Central memory CD8-positive, alpha-beta T cell (primary cell): Measurements from ENCODE around the gene CAP2.
"Not testable (repeated sequence)": the region's sequence is repeated elsewhere in the genome, so short reads cannot be mapped to it uniquely, and the experiment has no call there.

ENCODE experiments used
- ATAC-seq: fragments of 150-1000 bp; cut with Tn5 transposase; replicated peaks from 2 replicates; pipeline ENCODE4 v1.10.0; 2022; ENCODE audit warnings: mild to moderate bottlenecking, moderate FRiP score, moderate number of reproducible peaks; ENCODE audit not compliant: poor library complexity, severe bottlenecking; ENCODE audit errors: extremely low read depth
- DNase-seq, 2 donors: peaks; one replicate each; pipeline ENCODE4 v3.0.0; 2021; ENCODE audit warnings: low spot score in 2 of 2
- H3K27ac Mint-ChIP-seq: one replicate; pipeline ENCODE4 v1.8.0; 2022; ENCODE audit warnings: low read depth, mild to moderate bottlenecking, moderate library complexity, mixed read lengths
- H3K27me3 Mint-ChIP-seq: one replicate; pipeline ENCODE4 v1.8.0; 2022; ENCODE audit warnings: mixed read lengths
- H3K36me3 Mint-ChIP-seq: one replicate; pipeline ENCODE4 v1.8.0; 2022; ENCODE audit warnings: mild to moderate bottlenecking, moderate library complexity, mixed read lengths; ENCODE audit not compliant: insufficient read depth
- H3K4me1 Mint-ChIP-seq: one replicate; pipeline ENCODE4 v1.8.0; 2022; ENCODE audit warnings: mixed read lengths
- H3K4me3 Mint-ChIP-seq: one replicate; pipeline ENCODE4 v1.8.0; 2022; ENCODE audit warnings: mild to moderate bottlenecking, moderate library complexity, mixed read lengths
- H3K9me3 Mint-ChIP-seq: one replicate; pipeline ENCODE4 v1.8.0; 2022; ENCODE audit warnings: mixed read lengths

CAP2 gene

DNA sequence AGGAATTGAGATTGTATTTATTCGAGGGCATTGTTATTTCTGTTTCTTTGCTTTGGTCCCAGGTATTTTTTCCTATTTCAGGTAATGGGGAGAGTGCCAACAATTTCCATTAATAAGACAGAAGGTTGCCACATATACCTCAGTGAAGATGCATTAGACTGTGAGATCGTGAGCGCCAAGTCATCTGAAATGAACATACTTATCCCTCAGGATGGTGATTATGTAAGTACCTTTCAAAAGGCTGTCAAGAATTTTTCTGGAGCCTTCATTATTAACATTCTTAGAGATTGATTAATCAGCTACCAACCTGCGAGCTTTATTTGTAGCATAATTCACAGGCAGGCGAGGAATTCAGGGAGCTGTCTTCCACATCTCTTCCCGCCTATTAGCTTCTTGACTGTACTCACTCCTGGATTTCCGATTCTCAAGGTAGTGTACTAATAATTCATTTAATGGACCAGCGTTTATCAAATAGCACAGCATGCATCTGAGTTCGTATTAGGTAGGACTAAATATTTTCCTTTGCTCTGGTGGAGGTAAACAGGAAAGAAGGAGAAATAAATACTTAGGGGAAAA is 158.1 kb downstream of the CAP2 start:
- H3K9me3 Mint-ChIP-seq, result no peaks in the 10 kb centered on the region
- no peak for ATAC-seq
- no peaks in the 10 kb centered on the region for H3K36me3 Mint-ChIP-seq
- H3K4me1 Mint-ChIP-seq, result no peaks in the 10 kb centered on the region
- H3K27me3 Mint-ChIP-seq, result peaks cover 80% of the 10 kb centered on the region
- no peak overlapping the region for H3K27ac Mint-ChIP-seq
- DNase-seq, result no peak
- H3K4me3 Mint-ChIP-seq, result no peak overlapping the region

DNA sequence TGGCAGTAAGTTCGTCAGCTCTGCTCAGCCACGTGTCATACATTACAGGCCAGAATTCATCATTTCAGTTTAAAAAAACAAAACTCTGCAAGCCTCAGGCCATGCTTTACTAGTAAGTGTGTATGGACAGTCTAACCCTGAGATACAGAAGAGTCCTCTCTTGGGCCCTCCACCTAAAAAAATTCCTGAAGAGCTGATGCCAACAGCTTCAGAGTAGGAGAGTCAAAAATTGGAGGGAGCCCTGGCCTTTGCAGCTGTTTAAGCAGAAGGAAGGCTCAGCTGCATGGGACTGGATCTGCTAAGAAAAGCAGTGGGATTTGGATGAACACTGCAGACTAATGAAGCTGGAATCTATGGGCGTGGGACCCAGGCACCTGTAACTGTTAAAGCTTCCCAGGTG is 159.5 kb downstream of the CAP2 start:
- no peak overlapping the region for H3K4me3 Mint-ChIP-seq
- no peak overlapping the region for H3K27ac Mint-ChIP-seq
- no peaks in the 10 kb centered on the region for H3K36me3 Mint-ChIP-seq
- no peaks in the 10 kb centered on the region for H3K9me3 Mint-ChIP-seq
- ATAC-seq (no peak), DNase-seq (no peak)
- peaks cover 68% of the 10 kb centered on the region for H3K27me3 Mint-ChIP-seq
- no peaks in the 10 kb centered on the region for H3K4me1 Mint-ChIP-seq

DNA sequence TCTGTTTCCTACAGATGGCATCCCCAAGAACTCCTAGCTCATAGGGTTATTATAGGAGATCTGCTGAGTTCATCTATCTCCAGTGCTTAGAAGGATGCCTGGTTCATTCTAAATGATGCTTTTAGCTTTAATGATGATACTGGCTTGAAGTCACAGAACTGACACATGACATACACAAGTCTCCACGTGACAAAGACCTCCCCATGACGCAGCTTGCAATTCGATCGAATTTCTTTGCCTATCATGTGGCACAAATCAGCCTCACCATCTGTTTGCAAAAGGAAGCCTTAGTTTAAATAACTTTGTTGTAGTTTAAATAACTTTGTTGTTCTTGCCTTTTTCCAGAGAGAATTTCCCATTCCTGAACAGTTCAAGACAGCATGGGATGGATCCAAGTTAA is 162.6 kb downstream of the CAP2 start:
- no peak for DNase-seq
- H3K9me3 Mint-ChIP-seq, result no peaks in the 10 kb centered on the region
- no peak overlapping the region for H3K27ac Mint-ChIP-seq

DNA sequence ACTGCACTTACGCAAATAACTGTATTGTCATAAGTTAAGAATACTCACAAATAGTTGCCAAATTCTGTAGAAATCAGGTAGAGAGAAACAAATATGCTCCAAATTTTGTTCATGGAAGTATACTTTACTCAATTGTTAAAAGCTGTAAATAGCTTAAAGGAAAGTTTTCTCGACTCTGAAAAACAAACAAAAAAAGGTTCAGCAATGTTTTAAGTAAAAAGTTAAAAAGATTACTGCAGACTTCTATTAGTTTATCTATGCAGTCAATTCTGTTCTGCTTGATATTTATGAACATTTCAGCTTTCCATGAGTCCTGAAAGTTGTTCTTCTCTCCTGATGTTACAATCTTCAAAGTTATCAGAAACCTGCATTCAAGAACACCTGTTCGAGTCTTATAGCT is 169.2 kb downstream of the CAP2 start:
- Mint-ChIP-seq H3K4me3 (no peak overlapping the region), H3K9me3 (no peaks in the 10 kb centered on the region), H3K27ac (no peak overlapping the region), H3K36me3 (no peaks in the 10 kb centered on the region), H3K27me3 (no peaks in the 10 kb centered on the region), H3K4me1 (no peaks in the 10 kb centered on the region)
- ATAC-seq (no peak), DNase-seq (no peak)

More for the DNA sequence above, 162.6 kb downstream of the CAP2 start:
- H3K36me3 Mint-ChIP-seq, result no peaks in the 10 kb centered on the region
- ATAC-seq, result no peak
- H3K27me3 Mint-ChIP-seq, result peaks cover 52% of the 10 kb centered on the region
- no peak overlapping the region for H3K4me3 Mint-ChIP-seq
- H3K4me1 Mint-ChIP-seq, result no peaks in the 10 kb centered on the region

DNA sequence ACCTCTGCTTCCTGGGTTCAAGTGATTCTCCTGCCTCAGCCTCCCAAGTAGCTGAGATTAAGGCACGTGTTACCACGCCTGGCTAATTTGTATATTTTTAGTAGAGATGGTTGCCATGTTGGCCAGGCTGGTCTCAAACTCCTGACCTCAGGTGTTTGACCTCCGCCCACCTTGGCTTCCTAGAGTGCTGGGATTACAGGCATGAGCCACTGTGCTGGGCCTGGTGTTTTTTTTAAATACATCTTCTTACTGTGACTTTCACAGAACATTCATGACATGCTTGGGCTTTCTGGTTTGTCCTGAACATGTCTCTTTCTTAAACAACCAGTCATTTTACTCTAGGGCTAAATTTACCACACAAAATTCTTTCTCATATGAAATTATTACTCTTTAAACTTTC is 172.0 kb downstream of the CAP2 start:
- H3K36me3 Mint-ChIP-seq, result no peaks in the 10 kb centered on the region

DNA sequence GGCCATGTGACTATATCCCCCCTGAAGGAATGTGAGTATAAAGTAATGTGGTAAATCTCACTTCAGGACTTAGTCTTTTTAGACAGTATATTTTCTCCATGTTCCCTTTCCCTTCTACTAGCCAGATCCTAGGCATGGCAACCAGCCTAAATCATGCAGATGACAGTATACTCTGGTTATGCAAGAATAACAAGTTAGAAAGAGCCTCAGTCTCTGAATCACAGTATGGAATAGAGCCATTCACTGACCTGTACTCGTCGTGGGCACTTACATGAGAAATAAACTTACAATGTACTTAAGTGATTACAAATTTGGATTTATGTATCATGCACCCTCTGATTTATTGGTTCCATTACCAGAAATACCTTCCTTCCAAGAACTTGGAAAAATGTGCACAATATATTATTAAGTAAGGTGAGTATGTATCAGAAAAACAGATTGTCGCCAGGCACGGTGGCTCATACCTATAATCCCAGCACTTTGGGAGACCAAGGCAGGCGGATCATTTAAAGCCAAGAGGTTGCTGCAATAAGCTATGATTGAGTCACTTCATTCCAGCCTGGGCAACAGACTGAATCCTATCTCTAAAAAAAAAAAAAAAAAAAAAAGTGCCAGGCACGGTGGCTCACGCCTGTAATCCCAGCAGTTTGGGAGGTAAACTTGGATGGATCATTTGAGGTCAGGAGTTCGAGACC is 181.6 kb downstream of the CAP2 start:
- DNase-seq (no peak), ATAC-seq (no peak)
- Mint-ChIP-seq H3K9me3 (no peaks in the 10 kb centered on the region), H3K36me3 (no peaks in the 10 kb centered on the region), H3K27me3 (peaks cover 46% of the 10 kb centered on the region), H3K4me1 (no peaks in the 10 kb centered on the region), H3K27ac (no peak overlapping the region), H3K4me3 (no peak overlapping the region)

More for the DNA sequence above, 172.0 kb downstream of the CAP2 start:
- DNase-seq (no peak), ATAC-seq (no peak)
- Mint-ChIP-seq H3K27ac (no peak overlapping the region), H3K27me3 (peaks cover 23% of the 10 kb centered on the region), H3K4me3 (no peak overlapping the region), H3K4me1 (no peaks in the 10 kb centered on the region), H3K9me3 (no peaks in the 10 kb centered on the region)

DNA sequence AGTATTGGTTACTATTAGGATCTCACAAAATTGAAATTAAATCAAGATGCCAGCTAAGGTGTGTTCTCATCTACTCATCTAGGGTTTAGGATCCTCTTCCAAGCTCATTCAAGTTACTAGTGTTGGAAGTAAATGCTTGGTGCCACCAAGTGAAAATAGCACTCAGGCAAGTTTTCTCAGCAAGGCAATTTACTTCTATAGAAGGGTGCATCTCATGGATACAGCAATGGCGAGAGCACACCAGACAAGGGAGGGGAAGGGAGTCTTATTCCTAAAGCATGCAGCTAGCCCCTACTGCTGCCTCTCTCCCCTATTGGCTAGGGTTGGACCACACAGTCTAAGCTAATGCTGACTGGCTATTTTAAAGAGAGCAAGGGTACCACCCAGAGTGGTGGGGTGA is 183.7 kb downstream of the CAP2 start:
- no peaks in the 10 kb centered on the region for H3K4me1 Mint-ChIP-seq
- ATAC-seq (no peak), DNase-seq (no peak)
- no peaks in the 10 kb centered on the region for H3K9me3 Mint-ChIP-seq
- no peak overlapping the region for H3K27ac Mint-ChIP-seq
- H3K36me3 Mint-ChIP-seq, result no peaks in the 10 kb centered on the region
- peaks cover 26% of the 10 kb centered on the region for H3K27me3 Mint-ChIP-seq
- no peak overlapping the region for H3K4me3 Mint-ChIP-seq

DNA sequence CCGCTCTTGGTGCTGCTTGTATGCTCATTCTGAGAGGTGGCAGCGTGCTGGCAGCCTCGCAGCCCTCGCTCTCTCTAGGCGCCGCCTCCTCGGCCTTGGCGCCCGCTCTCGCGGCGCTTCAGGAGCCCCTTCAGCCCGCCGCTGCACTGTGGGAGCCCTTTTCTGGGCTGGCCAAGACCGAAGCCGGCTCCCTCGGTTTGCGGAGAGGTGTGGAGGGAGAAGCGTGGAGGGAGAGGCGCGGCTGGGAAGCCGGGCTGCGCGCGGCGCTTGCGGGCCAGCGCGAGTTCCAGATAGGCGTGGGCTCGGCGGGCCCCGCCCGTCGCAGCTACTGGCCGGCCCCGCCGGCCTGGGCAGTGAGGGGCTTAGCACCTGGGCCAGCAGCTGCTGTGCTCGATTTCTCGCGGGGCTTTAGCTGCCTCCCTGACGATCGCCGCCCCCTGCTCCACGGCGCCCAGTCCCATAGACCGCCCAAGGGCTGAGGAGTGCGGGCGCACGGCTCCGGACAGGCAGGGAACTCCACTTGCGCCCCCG is 187.2 kb downstream of the CAP2 start:
- Mint-ChIP-seq H3K4me3 (peak overlapping the region; percentile 71), H3K27me3 (no peaks in the 10 kb centered on the region), H3K36me3 (no peaks in the 10 kb centered on the region), H3K9me3 (no peaks in the 10 kb centered on the region), H3K4me1 (no peaks in the 10 kb centered on the region), H3K27ac (no peak overlapping the region)
- DNase-seq, result no peak
- peak; percentile 79 for ATAC-seq

DNA sequence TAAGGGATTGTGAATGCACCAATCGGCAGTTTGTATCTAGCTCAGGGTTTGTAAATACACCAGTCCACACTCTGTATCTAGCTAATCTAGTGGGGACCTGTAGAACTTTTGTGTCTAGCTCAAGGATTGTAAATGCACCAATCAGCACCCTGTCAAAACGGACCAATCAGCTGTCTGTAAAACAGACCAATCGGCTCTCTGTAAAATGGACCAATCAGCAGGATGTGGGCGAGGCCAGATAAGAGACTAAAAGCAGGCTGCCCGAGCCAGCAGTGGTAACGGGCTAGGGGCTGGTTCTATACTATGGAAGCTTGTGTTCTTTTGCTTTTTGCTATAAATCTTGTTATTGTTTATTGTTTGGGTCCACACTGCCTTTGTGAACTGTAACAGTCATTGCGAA is 187.9 kb downstream of the CAP2 start:
- H3K4me3 Mint-ChIP-seq, result peak overlapping the region; percentile 71
- not testable (repeated sequence) for H3K9me3 Mint-ChIP-seq, ATAC-seq

DNA sequence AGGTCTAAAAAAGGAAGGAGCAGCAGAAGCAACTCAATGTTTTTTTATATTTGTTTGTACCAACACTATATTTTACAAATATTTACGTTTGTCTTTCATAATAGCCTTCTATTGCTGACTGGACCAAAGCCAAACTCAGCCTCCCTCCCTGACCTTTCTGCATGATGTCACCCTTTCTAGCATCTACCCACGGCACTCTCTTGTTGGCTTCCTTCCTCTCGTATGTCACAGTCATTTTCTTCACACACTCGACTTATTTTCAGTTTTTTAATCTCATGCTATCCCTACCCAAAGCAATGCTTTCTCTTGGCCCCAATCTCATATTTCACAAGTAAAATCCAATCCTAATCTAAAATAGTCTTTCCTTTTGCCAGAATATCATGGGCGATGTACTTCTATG is 190.4 kb downstream of the CAP2 start:
- H3K4me3 Mint-ChIP-seq, result no peak overlapping the region
- no peaks in the 10 kb centered on the region for H3K36me3 Mint-ChIP-seq
- H3K27me3 Mint-ChIP-seq, result no peaks in the 10 kb centered on the region
- no peaks in the 10 kb centered on the region for H3K4me1 Mint-ChIP-seq
- no peaks in the 10 kb centered on the region for H3K9me3 Mint-ChIP-seq
- H3K27ac Mint-ChIP-seq, result no peak overlapping the region
- DNase-seq (no peak), ATAC-seq (no peak)

More for the DNA sequence above, 187.9 kb downstream of the CAP2 start:
- H3K27me3 Mint-ChIP-seq, H3K27ac Mint-ChIP-seq, DNase-seq, H3K36me3 Mint-ChIP-seq, H3K4me1 Mint-ChIP-seq: not testable (repeated sequence)

DNA sequence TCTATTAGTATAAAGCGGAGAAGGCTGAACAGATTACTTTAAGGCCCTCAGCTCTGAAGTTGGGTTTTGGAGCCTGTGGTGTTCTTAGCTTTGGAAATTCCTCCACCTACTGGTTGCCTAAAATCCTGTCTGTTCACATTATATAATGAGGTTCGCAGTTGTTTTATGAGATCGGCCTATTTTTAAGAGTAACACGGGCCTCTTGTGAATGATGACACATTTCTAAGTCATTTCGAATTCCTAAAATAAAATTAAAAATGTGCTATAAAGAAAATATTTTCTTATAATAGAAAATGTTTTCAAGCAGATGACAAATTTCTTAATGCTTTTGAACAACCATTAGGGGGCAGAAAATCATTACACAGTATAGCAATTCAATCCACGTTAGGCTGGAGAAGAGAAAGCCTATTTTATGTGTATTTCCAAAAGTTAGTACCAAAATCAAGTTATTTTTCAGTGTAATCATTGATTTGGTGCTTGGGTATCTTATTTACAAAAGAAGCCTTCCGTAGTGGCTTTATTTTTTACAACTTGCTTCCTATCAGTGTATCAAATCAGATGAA is 190.9 kb downstream of the CAP2 start:
- Mint-ChIP-seq H3K4me1 (peaks cover 5% of the 10 kb centered on the region), H3K27ac (no peak overlapping the region), H3K9me3 (no peaks in the 10 kb centered on the region), H3K4me3 (no peak overlapping the region), H3K27me3 (no peaks in the 10 kb centered on the region), H3K36me3 (no peaks in the 10 kb centered on the region)
- no peak for ATAC-seq
- no peak for DNase-seq

DNA sequence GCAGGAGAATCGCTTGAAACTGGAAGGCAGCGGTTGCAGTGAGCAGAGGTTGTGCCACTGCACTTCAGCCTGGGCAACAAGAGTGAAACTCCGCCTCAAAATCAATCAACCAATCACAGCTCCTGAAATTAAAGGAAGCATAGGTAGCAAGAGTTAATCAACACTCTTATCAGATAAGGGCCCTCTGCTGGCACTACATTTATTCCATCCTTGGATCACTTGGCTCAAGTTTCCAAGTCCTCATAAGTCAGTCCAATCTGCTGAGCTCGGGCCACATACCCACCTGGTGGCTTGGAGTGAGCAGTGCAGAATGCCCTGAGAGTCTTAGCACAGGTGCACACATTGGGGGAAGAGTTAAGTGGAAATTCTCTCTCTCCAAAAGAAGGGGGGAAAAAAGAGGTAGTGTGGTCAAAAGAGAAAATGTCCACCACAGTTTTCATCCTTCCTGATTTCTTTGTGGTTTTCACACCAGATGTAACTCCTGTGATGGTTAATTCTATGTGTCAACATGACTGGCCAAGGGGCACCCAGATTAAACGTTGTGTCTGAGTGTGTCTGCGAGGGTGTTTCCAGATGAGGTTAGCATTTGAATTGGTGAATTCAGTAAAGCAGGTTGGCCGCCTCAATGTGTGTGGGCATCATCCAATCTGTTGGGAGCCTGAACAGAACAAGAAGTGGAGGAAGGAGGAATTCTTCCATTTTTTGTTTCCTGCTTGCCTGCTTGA is 192.5 kb downstream of the CAP2 start:
- H3K36me3 Mint-ChIP-seq, result no peaks in the 10 kb centered on the region
- no peaks in the 10 kb centered on the region for H3K27me3 Mint-ChIP-seq
- no peaks in the 10 kb centered on the region for H3K9me3 Mint-ChIP-seq
- H3K4me1 Mint-ChIP-seq, result peaks cover 7% of the 10 kb centered on the region
- H3K4me3 Mint-ChIP-seq, result no peak overlapping the region
- ATAC-seq, result no peak
- H3K27ac Mint-ChIP-seq, result no peak overlapping the region
- no peak for DNase-seq
